Measurements from ENCODE around the gene CENPL. TPM values are rescaled to one million over a fixed set of nuclear protein-coding genes. Genes with fewer than 3 reads are reported as not detected.
A peak's percentile ranks its signal among the peaks of the same experiment; 100 is the strongest.

Gene CENPL
- total and polyA plus RNA-seq, 9 of the 15 experiments (the other 6 are each of a cell fraction or from before 2014, with no cell fraction given): 33.0 to 52.7 (median 39.7) TPM

- TF ChIP-seq MGA (IDR thresholded peaks at IDR 0.05): peak; percentile 78
- peak; percentile 87 for TF ChIP-seq SAP30 (IDR thresholded peaks at IDR 0.05; ENCODE audit: borderline replicate concordance, insufficient read depth, low read depth, low read length, poor library complexity, severe bottlenecking)
- TF ChIP-seq CREM (IDR thresholded peaks at IDR 0.05; ENCODE audit: low read depth): peak; percentile 96
- peak; percentile 83 for TF ChIP-seq ETS1 (conservative IDR thresholded peaks at IDR 0.05; ENCODE audit: control insufficient read depth, low read depth, low read length)
- no peak for TF ChIP-seq ZNF695 (CRISPR knock-in tag; IDR thresholded peaks at IDR 0.05)
- TF ChIP-seq BCLAF1 (IDR thresholded peaks at IDR 0.05; ENCODE audit: borderline replicate concordance in 1 of 2, control insufficient read depth in 1 of 2, low read depth in 2 of 2, low read length in 1 of 2): peak in 1 of 2 experiments; percentile 74; a peak in 1 of 4 replicates
- TF ChIP-seq MCM2 (IDR thresholded peaks at IDR 0.05; ENCODE audit: low read depth): no peak
- peak; percentile 100 for TF ChIP-seq ATF3 (IDR thresholded peaks at IDR 0.05)
- peak; percentile 95 for TF ChIP-seq ATF3 (CRISPR knock-in tag; conservative IDR thresholded peaks at IDR 0.05)
Observed at GRCh38 chr1:173867753-173868265, 43.1 kb upstream of the CENPL start, which contains the start of gene GAS5 (continued).
